H9 (cell line): Measurements from ENCODE around the gene BACH2. TPM values are rescaled to one million over a fixed set of nuclear protein-coding genes. Genes with fewer than 3 reads are reported as not detected.

Source experiments
- DNase-seq: peaks from one replicate; pipeline ENCODE4 v3.0.0-alpha.2; 2017
- H2AFZ ChIP-seq: one replicate; pipeline ENCODE4 v1.6.1; 2013; ENCODE audit warnings: mild to moderate bottlenecking, low read length, control low read depth, moderate library complexity
- H2AK5ac ChIP-seq: 2 replicates; pipeline ENCODE4 v1.6.1; 2013; ENCODE audit warnings: low read length, control low read depth, mixed read lengths; ENCODE audit not compliant: insufficient read length
- H2BK120ac ChIP-seq: one replicate; pipeline ENCODE4 v1.6.1; 2013; ENCODE audit warnings: low read depth, mild to moderate bottlenecking, low read length, control low read depth, inconsistent platforms; ENCODE audit not compliant: poor library complexity, severe bottlenecking
- H2BK12ac ChIP-seq: 2 replicates; pipeline ENCODE4 v1.6.1; 2013; ENCODE audit warnings: low read length, control low read depth, mixed read lengths, low read depth; ENCODE audit not compliant: insufficient read length
- H2BK15ac ChIP-seq: 2 replicates; pipeline ENCODE4 v1.6.1; 2013; ENCODE audit warnings: low read depth, low read length, control low read depth
- H2BK20ac ChIP-seq: one replicate; pipeline ENCODE4 v1.6.1; 2013; ENCODE audit warnings: low read depth, mild to moderate bottlenecking, low read length, control low read depth, inconsistent platforms; ENCODE audit not compliant: poor library complexity, severe bottlenecking
- H2BK5ac ChIP-seq: 2 replicates; pipeline ENCODE4 v1.6.1; 2013; ENCODE audit warnings: low read length, control low read depth, mixed read lengths; ENCODE audit not compliant: insufficient read length
- H3K14ac ChIP-seq: 2 replicates; pipeline ENCODE4 v1.6.1; 2013; ENCODE audit warnings: low read length, control low read depth; ENCODE audit not compliant: insufficient read depth
- H3K18ac ChIP-seq: 2 replicates; pipeline ENCODE4 v1.6.1; 2013; ENCODE audit warnings: low read depth, mild to moderate bottlenecking, mixed read lengths, low read length, control low read depth; ENCODE audit not compliant: insufficient read length
- H3K23ac ChIP-seq: 2 replicates; pipeline ENCODE4 v1.6.1; 2013; ENCODE audit warnings: low read length, control low read depth, mixed read lengths, low read depth; ENCODE audit not compliant: insufficient read length
- H3K23me2 ChIP-seq: 2 replicates; pipeline ENCODE4 v1.6.1; 2013; ENCODE audit warnings: low read depth, mild to moderate bottlenecking, mixed read lengths, low read length, control low read depth; ENCODE audit not compliant: insufficient read length, poor library complexity, severe bottlenecking
- H3K27ac ChIP-seq: 2 replicates; pipeline ENCODE4 v1.5.1; 2013; ENCODE audit warnings: low read length, control low read depth, mixed read lengths, low read depth; ENCODE audit not compliant: insufficient read length
- H3K27me3 ChIP-seq: 2 replicates; pipeline ENCODE4 v1.6.1; 2013; ENCODE audit warnings: low read length, control low read depth, inconsistent platforms; ENCODE audit not compliant: insufficient read depth
- H3K4ac ChIP-seq: 2 replicates; pipeline ENCODE4 v1.6.1; 2013; ENCODE audit warnings: low read depth, mild to moderate bottlenecking, control low read depth, inconsistent platforms, low read length, moderate library complexity
- H3K4me1 ChIP-seq: 2 replicates; pipeline ENCODE4 v1.6.1; 2013; ENCODE audit warnings: low read length, control low read depth, inconsistent platforms; ENCODE audit not compliant: insufficient read depth
- H3K4me2 ChIP-seq: 2 replicates; pipeline ENCODE4 v1.6.1; 2013; ENCODE audit warnings: low read length, control low read depth, mixed read lengths; ENCODE audit not compliant: insufficient read length, insufficient read depth
- H3K56ac ChIP-seq: 2 replicates; pipeline ENCODE4 v1.6.1; 2013; ENCODE audit warnings: low read depth, mild to moderate bottlenecking, mixed read lengths, low read length, control low read depth; ENCODE audit not compliant: insufficient read length
- H3K79me1 ChIP-seq: 2 replicates; pipeline ENCODE4 v1.6.1; 2013; ENCODE audit warnings: low read depth, mild to moderate bottlenecking, moderate library complexity, low read length, control low read depth, inconsistent platforms; ENCODE audit not compliant: insufficient read depth, poor library complexity, severe bottlenecking
- H3K79me2 ChIP-seq: 2 replicates; pipeline ENCODE4 v1.6.1; 2013; ENCODE audit warnings: low read length, control low read depth, inconsistent platforms; ENCODE audit not compliant: insufficient read depth
- H3K9ac ChIP-seq: 2 replicates; pipeline ENCODE4 v1.6.1; 2013; ENCODE audit warnings: low read length, control low read depth, mixed read lengths; ENCODE audit not compliant: insufficient read length; ENCODE audit errors: extremely low read depth
- H3K9me3 ChIP-seq: one replicate; pipeline ENCODE4 v1.6.1; 2013; ENCODE audit warnings: low read depth, low read length, inconsistent platforms; ENCODE audit not compliant: control insufficient read depth
- H3T11ph ChIP-seq: one replicate; pipeline ENCODE4 v1.6.1; 2013; ENCODE audit warnings: mild to moderate bottlenecking, low read length, control low read depth, inconsistent platforms
- H4K20me1 ChIP-seq: one replicate; pipeline ENCODE4 v1.6.1; 2013; ENCODE audit not compliant: control insufficient read depth, insufficient read length, insufficient read depth
- H4K5ac ChIP-seq: 2 replicates; pipeline ENCODE4 v1.6.1; 2013; ENCODE audit warnings: low read depth, mild to moderate bottlenecking, mixed read lengths, low read length, control low read depth; ENCODE audit not compliant: insufficient read length
- H4K8ac ChIP-seq: replicated peaks from 2 replicates; pipeline ENCODE4 v1.6.1; 2013; ENCODE audit warnings: low read length, control low read depth, mixed read lengths, low read depth; ENCODE audit not compliant: insufficient read length
- H4K91ac ChIP-seq: 2 replicates; pipeline ENCODE4 v1.6.1; 2013; ENCODE audit warnings: low read depth, mild to moderate bottlenecking, moderate library complexity, mixed read lengths, low read length, control low read depth; ENCODE audit not compliant: insufficient read length
- H3K27ac Mint-ChIP-seq, 3 experiments: 2 replicates in 2 of 3; 3 replicates in 1 of 3; pipeline ENCODE4 v1.8.0; 2020 to 2021; ENCODE audit warnings: mixed read lengths in 3 of 3, mild to moderate bottlenecking in 1 of 3, moderate library complexity in 1 of 3
- H3K27me3 Mint-ChIP-seq: 2 replicates; pipeline ENCODE4 v1.8.0; 2021; ENCODE audit warnings: low read depth, mild to moderate bottlenecking, moderate library complexity, mixed read lengths
- H3K36me3 Mint-ChIP-seq, 3 experiments: 2 replicates in 2 of 3; 3 replicates in 1 of 3; pipeline ENCODE4 v1.8.0; 2020 to 2021; ENCODE audit warnings: low read depth in 3 of 3, mixed read lengths in 3 of 3; ENCODE audit not compliant: insufficient read depth in 1 of 3
- H3K4me1 Mint-ChIP-seq, 2 experiments: 2 replicates each; pipeline ENCODE4 v1.8.0; 2020; ENCODE audit warnings: mixed read lengths in 2 of 2
- H3K4me3 Mint-ChIP-seq, 2 experiments: 2 replicates in 1 of 2; 3 replicates in 1 of 2; pipeline ENCODE4 v1.8.0; 2020 to 2021; ENCODE audit warnings: mild to moderate bottlenecking in 2 of 2, mixed read lengths in 2 of 2, moderate library complexity in 1 of 2
- H3K9me3 Mint-ChIP-seq, 2 experiments: 2 replicates in 1 of 2; 3 replicates in 1 of 2; pipeline ENCODE4 v1.8.0; 2020; ENCODE audit warnings: mild to moderate bottlenecking in 2 of 2, mixed read lengths in 2 of 2, moderate library complexity in 1 of 2
- CTCF ChIP-seq: fragments of 200-600 bp; sonication (generic); conservative IDR thresholded peaks from 3 replicates; pipeline ENCODE4 v1.8.0; 2021; ENCODE audit warnings: antibody characterized with exemption, mild to moderate bottlenecking
- WGBS: extraction: QIAGEN DNeasy Blood & Tissue Kit; methylation state at CpG from one replicate; pipeline ENCODE4 v1.1.7; 2013; ENCODE audit warnings: missing lambda C conversion rate, low lambda C conversion rate, mixed read lengths; ENCODE audit not compliant: insufficient read length; ENCODE audit errors: extremely low coverage; 5-methylcytosine and 5-hydroxymethylcytosine counted together
- total RNA-seq: library from RNA; stranded (reverse); gene quantifications from 2 replicates; pipeline ENCODE4 v1.2.1, GENCODE V29; 2021

BACH2 gene
- total RNA-seq, 1 experiment from 2014 or later = 2.0 TPM

- no peak for TF ChIP-seq CTCF
- Histone ChIP-seq H3K14ac (no peak overlapping the region), H3K23me2 (no peaks in the 10 kb centered on the region), H3K18ac (no peak overlapping the region), H3K27ac (no peak overlapping the region), H2BK20ac (no peak overlapping the region), H4K5ac (no peak overlapping the region), H4K8ac (no peak overlapping the region), H2BK5ac (no peak overlapping the region), H3K79me1 (no peaks in the 10 kb centered on the region), H2BK12ac (no peak overlapping the region), H2AK5ac (no peak overlapping the region), H2BK15ac (no peak overlapping the region), H3K23ac (no peak overlapping the region), H3T11ph (no peak overlapping the region), H2BK120ac (no peak overlapping the region), H3K4me1 (no peaks in the 10 kb centered on the region), H3K79me2 (no peaks in the 10 kb centered on the region), H3K4me2 (no peak overlapping the region), H3K4ac (no peak overlapping the region), H3K9ac (no peak overlapping the region), H3K27me3 (no peaks in the 10 kb centered on the region), H2AFZ (no peak overlapping the region), H4K20me1 (no peaks in the 10 kb centered on the region), H3K56ac (no peak overlapping the region), H4K91ac (no peak overlapping the region), H3K9me3 (no peaks in the 10 kb centered on the region)
- no peak for DNase-seq
- peaks cover 0 to 3% of the 10 kb centered on the region in 2 experiments; a peak in 2 of 5 replicates for H3K9me3 Mint-ChIP-seq
- H3K4me1 Mint-ChIP-seq = no peaks in the 10 kb centered on the region
- no peak overlapping the region for H3K27ac Mint-ChIP-seq
- no peaks in the 10 kb centered on the region for H3K27me3 Mint-ChIP-seq
- H3K4me3 Mint-ChIP-seq = no peak overlapping the region
- no peaks in the 10 kb centered on the region for H3K36me3 Mint-ChIP-seq
- no CpG with 5 or more reads among the region's 1 CpG for WGBS
Measured at GRCh38 chr6:90101403-90101802, 195.2 kb downstream of the BACH2 start.
